Measurements from ENCODE around the gene GABPB1. TPM values are rescaled to one million over a fixed set of nuclear protein-coding genes. Genes with fewer than 3 reads are reported as not detected.
A peak's percentile ranks its signal among the peaks of the same experiment; 100 is the strongest.

The GABPB1 gene
- total and polyA plus RNA-seq, 10 of the 15 experiments (the other 5 are each of a cell fraction or from before 2014, with no cell fraction given) = 13.9 to 48.2 (median 39.8) TPM

- Histone ChIP-seq H3K27me3 (replicated peaks in 1 of 2; ENCODE audit: control insufficient read depth in 2 of 2, insufficient read depth in 2 of 2, low read length in 1 of 2) (no peaks in the 10 kb centered on the region), H3K79me2 (ENCODE audit: control insufficient read depth, insufficient read depth, low read length) (no peaks in the 10 kb centered on the region), H3K4me1 (ENCODE audit: control insufficient read depth, insufficient read depth, low read length) (peaks cover 13% of the 10 kb centered on the region), H2AFZ (ENCODE audit: control insufficient read depth, low read depth, low read length) (no peak within 1 kb of the TSS), H3K36me3 (ENCODE audit: control insufficient read depth in 2 of 2, insufficient read depth in 2 of 2, low read length in 1 of 2) (no peaks in the 10 kb centered on the region), H3K9me3 (replicated peaks; ENCODE audit: control insufficient read depth, insufficient read depth, low read length) (no peaks in the 10 kb centered on the region), H3K9ac (ENCODE audit: control insufficient read depth, insufficient read depth, low read length) (no peak within 1 kb of the TSS), H3K4me3 (no peak within 1 kb of the TSS), H3K27ac (ENCODE audit: control insufficient read depth, insufficient read depth) (no peak within 1 kb of the TSS), H4K20me1 (ENCODE audit: control insufficient read depth, insufficient read depth) (no peaks in the 10 kb centered on the region), H3K4me2 (ENCODE audit: control insufficient read depth, insufficient read depth) (no peak within 1 kb of the TSS)
- ChIA-PET POLR2A (no interaction called here), SMC1A (ENCODE audit: uncharacterized antibody, unreplicated experiment) (interaction anchor here (1.0 kb wide), 1 partner anchor 12 kb away, joined by 5 read pairs; no protein-coding TSS in a partner anchor), CTCF (no interaction called here), RAD21 (ENCODE audit: unreplicated experiment) (no interaction called here)
- no peak for TF ChIP-seq ZNF687 (IDR thresholded peaks at IDR 0.05)
- no peak for FAIRE-seq
- intact Hi-C loops (cut with micrococcal nuclease; ENCODE audit: unreplicated experiment) = no loop called here
- ATAC-seq = no peak
- in situ Hi-C loops (cut with MboI) = no loop called here
- DNase-seq (ENCODE audit: low read depth, low spot score) = no peak
- 58% methylated on average over 9 of the region's 9 CpGs for WGBS (ENCODE audit: insufficient coverage, insufficient replicate concordance, low lambda C conversion rate, missing lambda C conversion rate)
- BruUV-seq (replicated peaks) = no TSS peak
Observed at GRCh38 chr15:50265620-50266019, 89.4 kb downstream of the GABPB1 start, which contains the start of gene HDC. Gene HDC, minus strand, starts transcription at chr15:50265726. Its CDS starts 103 bp downstream, at chr15:50265623.

GRCh38 chr15:50262533-50262932 is 92.5 kb downstream of the GABPB1 start:
- TF ChIP-seq ESRRA (IDR thresholded peaks at IDR 0.05; ENCODE audit: low read length) = no peak
- TF ChIP-seq RUNX3 (IDR thresholded peaks at IDR 0.05; ENCODE audit: low read length) = peak; percentile 47; the same call in 1 of the 2 replicates
- no peak for TF ChIP-seq TCF3 (IDR thresholded peaks at IDR 0.05; ENCODE audit: borderline replicate concordance, insufficient read depth, low read depth, low read length)
- in situ Hi-C loops (cut with MboI) (no loop called here), intact Hi-C loops (cut with micrococcal nuclease; ENCODE audit: unreplicated experiment) (no loop called here)
- no peak overlapping the region for H3K4me3 ChIP-seq
- BruUV-seq (replicated peaks) = no TSS peak
- no peaks in the 10 kb centered on the region for H4K20me1 ChIP-seq (ENCODE audit: control insufficient read depth, insufficient read depth)
- no peak overlapping the region for H3K4me2 ChIP-seq (ENCODE audit: control insufficient read depth, insufficient read depth)
- H3K36me3 ChIP-seq (ENCODE audit: control insufficient read depth in 2 of 2, insufficient read depth in 2 of 2, low read length in 1 of 2) = no peaks in the 10 kb centered on the region
- H3K79me2 ChIP-seq (ENCODE audit: control insufficient read depth, insufficient read depth, low read length) = no peaks in the 10 kb centered on the region
- H3K9ac ChIP-seq (ENCODE audit: control insufficient read depth, insufficient read depth, low read length) = no peak overlapping the region
- CTCF ChIA-PET = interaction anchor here (0.8 to 1.0 kb wide), 2 partner anchors 54 to 79 kb away, joined by 4 read pairs; no protein-coding TSS in a partner anchor
- FAIRE-seq (peak; percentile 54), DNase-seq (ENCODE audit: low read depth, low spot score) (no peak), ATAC-seq (peak; percentile 21)
- H3K27me3 ChIP-seq (replicated peaks in 1 of 2; ENCODE audit: control insufficient read depth in 2 of 2, insufficient read depth in 2 of 2, low read length in 1 of 2) = no peaks in the 10 kb centered on the region
- SMC1A ChIA-PET (ENCODE audit: uncharacterized antibody, unreplicated experiment) = interaction anchor here (0.6 kb wide), 1 partner anchor 91 kb away, joined by 4 read pairs; no protein-coding TSS in a partner anchor
- peaks cover 18% of the 10 kb centered on the region for H3K4me1 ChIP-seq (ENCODE audit: control insufficient read depth, insufficient read depth, low read length)
- POLR2A ChIA-PET = no interaction called here
- WGBS (ENCODE audit: insufficient coverage, insufficient replicate concordance, low lambda C conversion rate, missing lambda C conversion rate) = 22% methylated on average over 4 of the region's 4 CpGs
- no peaks in the 10 kb centered on the region for H3K9me3 ChIP-seq (replicated peaks; ENCODE audit: control insufficient read depth, insufficient read depth, low read length)
- H2AFZ ChIP-seq (ENCODE audit: control insufficient read depth, low read depth, low read length) = no peak overlapping the region
- RAD21 ChIA-PET (ENCODE audit: unreplicated experiment) = interaction anchor here (1.9 kb wide), 1 partner anchor 53 kb away, joined by 7 read pairs; no protein-coding TSS in a partner anchor
- H3K27ac ChIP-seq (ENCODE audit: control insufficient read depth, insufficient read depth) = no peak overlapping the region

Measured in GM12878 (cell line).